GM10248 (cell line): Measurements from ENCODE around the gene LGALS8.

Source experiments
- CTCF ChIA-PET: fragments of 300-600 bp; sonication (Branson Sonifier 250); formaldehyde crosslinking; extraction: SDS; loops from one replicate; lab custom pipeline; 2021; ENCODE audit warnings: antibody characterized with exemption; lab: Yijun Ruan, JAX
- POLR2A ChIA-PET: fragments of 350-650 bp; sonication (Branson Sonifier 250); formaldehyde crosslinking; extraction: SDS; loops from one replicate; lab custom pipeline; 2020; ENCODE audit warnings: antibody characterized with exemption; lab: Yijun Ruan, JAX
- DNase-seq: peaks from one replicate; pipeline ENCODE4 v3.0.0; 2012; ENCODE audit errors: extremely low spot score
- CTCF ChIP-seq: IDR thresholded peaks from 2 replicates; pipeline ENCODE4 v1.5.1; 2012; ENCODE audit warnings: mild to moderate bottlenecking, low read depth; ENCODE audit errors: extremely low read depth, missing control alignments, control extremely low read depth

LGALS8 gene

GRCh38 chr1:236514703-236515442 lies 8.9 kb upstream of the LGALS8 start:
- DNase-seq, result no peak
- no peak for TF ChIP-seq CTCF
- ChIA-PET CTCF (no interaction called here), POLR2A (no interaction called here)

GRCh38 chr1:236515443-236515958 lies 8.3 kb upstream of the LGALS8 start:
- DNase-seq, result no peak
- TF ChIP-seq CTCF, result no peak
- POLR2A ChIA-PET, result no interaction called here
- CTCF ChIA-PET, result interaction anchor here (2.1 kb wide), 1 partner anchor 11 kb away, joined by 4 read pairs; no protein-coding TSS in a partner anchor

GRCh38 chr1:236516929-236517704 lies 6.7 kb upstream of the LGALS8 start:
- DNase-seq, result no peak
- no peak for TF ChIP-seq CTCF
- ChIA-PET CTCF (interaction anchor here (2.1 kb wide), 1 partner anchor 9 kb away, joined by 4 read pairs; no protein-coding TSS in a partner anchor), POLR2A (no interaction called here)

- CTCF ChIA-PET, result interaction anchor here (0.7 kb wide), 1 partner anchor 20 kb away, joined by 3 read pairs; no protein-coding TSS in a partner anchor
Observed at GRCh38 chr1:236518322-236518721, 5.5 kb upstream of the LGALS8 start.

GRCh38 chr1:236520445-236521005 lies 3.3 kb upstream of the LGALS8 start:
- no peak for TF ChIP-seq CTCF
- ChIA-PET CTCF (interaction anchor here (0.9 kb wide), 1 partner anchor 14 kb away, joined by 3 read pairs; no protein-coding TSS in a partner anchor), POLR2A (interaction anchor here (0.7 kb wide), 1 partner anchor 1296 kb away, joined by 6 read pairs; no protein-coding TSS in a partner anchor)
- no peak for DNase-seq

More at GRCh38 chr1:236518322-236518721, 5.5 kb upstream of the LGALS8 start:
- TF ChIP-seq CTCF, result no peak
- POLR2A ChIA-PET, result no interaction called here
- DNase-seq, result no peak

GRCh38 chr1:236522937-236523703 lies 662 bp upstream of the LGALS8 start:
- ChIA-PET CTCF (no interaction called here), POLR2A (no interaction called here)
- TF ChIP-seq CTCF, result no peak
- DNase-seq, result no peak
